Naive B cell (primary cell): ENCODE data around the gene CTXN1. TPM values are rescaled to one million over a fixed set of nuclear protein-coding genes. Genes with fewer than 3 reads are reported as not detected.
A peak's percentile ranks its signal among the peaks of the same experiment; 100 is the strongest.

Source experiments
- ATAC-seq, 2 donors: fragments of 150-1000 bp; cut with Tn5 transposase; 2 replicates each; pipeline ENCODE4 v1.10.0; 2021; ENCODE audit warnings: low read depth in 2 of 2, mild to moderate bottlenecking in 2 of 2, moderate library complexity in 2 of 2
- DNase-seq: peaks from one replicate; pipeline ENCODE4 v3.0.0; 2022
- H3K27ac Mint-ChIP-seq, 6 donors: one replicate each; pipeline ENCODE4 v1.8.0; 2020 to 2022; ENCODE audit warnings: mild to moderate bottlenecking in 6 of 6, mixed read lengths in 6 of 6, moderate library complexity in 5 of 6, inconsistent platforms in 2 of 6
- H3K27me3 Mint-ChIP-seq, 3 donors: one replicate each; pipeline ENCODE4 v1.8.0; 2021 to 2022; ENCODE audit warnings: mixed read lengths in 3 of 3, mild to moderate bottlenecking in 1 of 3
- H3K36me3 Mint-ChIP-seq, 2 donors: one replicate each; pipeline ENCODE4 v1.8.0; 2020 to 2022; ENCODE audit warnings: mixed read lengths in 2 of 2, inconsistent platforms in 1 of 2, mild to moderate bottlenecking in 1 of 2
- H3K4me1 Mint-ChIP-seq, 3 donors: one replicate each; pipeline ENCODE4 v1.8.0; 2020 to 2022; ENCODE audit warnings: mixed read lengths in 3 of 3, inconsistent platforms in 1 of 3, mild to moderate bottlenecking in 1 of 3, moderate library complexity in 1 of 3
- H3K4me3 Mint-ChIP-seq, 8 donors: one replicate each; pipeline ENCODE4 v1.8.0; 2020 to 2022; ENCODE audit warnings: mild to moderate bottlenecking in 8 of 8, mixed read lengths in 8 of 8, moderate library complexity in 8 of 8, inconsistent platforms in 2 of 8
- H3K9me3 Mint-ChIP-seq, 7 donors: one replicate each; pipeline ENCODE4 v1.8.0; 2020 to 2022; ENCODE audit warnings: mixed read lengths in 7 of 7, mild to moderate bottlenecking in 5 of 7, inconsistent platforms in 2 of 7, moderate library complexity in 1 of 7
- polyA plus RNA-seq, 6 donors: library from polyadenylated mRNA; unstranded; fragments of 300-500 nt; fragmentation: Illumina TruSeq; gene quantifications; one replicate each; pipeline ENCODE4 v1.2.3, GENCODE V29; 2021; ENCODE audit warnings: low read depth in 6 of 6

Gene CTXN1
- polyA plus RNA-seq, 6 donors from 2014 or later: not detected

DNA sequence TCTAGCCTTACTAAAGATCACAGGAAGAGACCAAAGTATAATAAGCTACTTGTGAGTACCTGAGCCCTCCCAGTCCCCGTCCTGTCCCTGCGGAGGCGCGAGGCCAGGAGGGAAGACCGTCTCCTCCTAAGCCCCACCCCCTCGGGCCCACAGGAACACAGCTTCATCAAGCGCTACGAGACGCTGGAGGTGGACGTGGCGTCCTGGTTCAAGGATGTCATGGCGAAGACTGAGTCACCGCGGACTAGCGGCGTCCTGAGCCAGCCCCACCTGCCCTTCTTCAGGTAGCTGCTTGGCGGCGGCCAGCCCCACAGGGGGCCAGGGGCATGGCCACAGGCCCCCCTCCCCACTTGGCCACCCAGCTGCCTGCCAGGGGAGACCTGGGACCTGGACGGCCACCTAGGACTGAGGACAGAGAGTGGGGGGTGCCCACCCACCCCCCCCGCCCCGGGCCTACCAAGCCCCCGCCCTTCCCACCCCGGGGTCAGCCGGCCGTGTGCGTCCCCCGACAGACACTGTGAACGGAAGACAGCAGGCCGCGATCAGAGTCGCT lies 13.7 kb downstream of the CTXN1 start:
- no peaks in the 10 kb centered on the region for H3K9me3 Mint-ChIP-seq
- ATAC-seq (no peak), DNase-seq (no peak)
- peaks cover 11 to 22% (median 16%) of the 10 kb centered on the region in 3 donors for H3K4me1 Mint-ChIP-seq
- peaks cover 0 to 23% (median 12%) of the 10 kb centered on the region in 3 donors for H3K27me3 Mint-ChIP-seq
- H3K36me3 Mint-ChIP-seq: peaks cover 0 to 28% of the 10 kb centered on the region in 2 donors
- H3K4me3 Mint-ChIP-seq: no peak overlapping the region
- no peak overlapping the region for H3K27ac Mint-ChIP-seq

DNA sequence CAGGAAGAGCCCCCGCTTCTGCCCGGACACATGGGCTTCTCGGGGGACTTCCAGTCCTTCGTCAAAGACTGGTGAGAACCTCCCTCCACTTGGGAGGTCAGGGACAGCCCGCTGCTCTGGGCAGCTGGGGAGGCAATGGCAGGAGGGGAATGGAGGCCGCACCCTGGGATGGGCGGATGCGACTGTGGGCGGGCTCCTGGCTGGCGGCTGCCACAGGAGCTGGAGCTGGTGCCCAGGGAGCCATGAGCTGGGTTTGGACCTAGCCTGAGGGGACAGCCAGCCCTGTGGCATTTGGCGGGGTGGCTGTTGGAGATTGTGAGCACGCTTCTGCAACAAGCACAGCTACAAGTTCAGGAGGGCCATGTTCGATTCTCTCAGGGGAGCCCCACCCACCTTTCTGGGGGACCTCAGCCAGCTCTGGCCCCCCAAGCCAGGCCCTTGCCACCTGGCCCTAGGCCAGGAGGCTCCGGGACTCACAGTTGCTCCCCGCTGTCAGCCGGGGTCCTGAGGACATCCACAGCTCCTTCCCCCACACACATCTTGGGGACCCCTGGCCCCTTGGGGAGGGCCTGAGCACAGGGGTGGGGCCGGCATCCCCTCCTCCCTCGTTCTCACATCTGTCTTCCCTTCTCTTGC lies 14.3 kb downstream of the CTXN1 start:
- H3K27ac Mint-ChIP-seq: peak overlapping the region in 1 of 6 donors; percentile 70
- no peak overlapping the region for H3K4me3 Mint-ChIP-seq
- no peaks in the 10 kb centered on the region for H3K9me3 Mint-ChIP-seq
- DNase-seq (no peak), ATAC-seq (no peak)
- peaks cover 0 to 28% of the 10 kb centered on the region in 2 donors for H3K36me3 Mint-ChIP-seq
- peaks cover 10 to 20% (median 19%) of the 10 kb centered on the region in 3 donors for H3K4me1 Mint-ChIP-seq
- peaks cover 0 to 19% (median 8%) of the 10 kb centered on the region in 3 donors for H3K27me3 Mint-ChIP-seq

DNA sequence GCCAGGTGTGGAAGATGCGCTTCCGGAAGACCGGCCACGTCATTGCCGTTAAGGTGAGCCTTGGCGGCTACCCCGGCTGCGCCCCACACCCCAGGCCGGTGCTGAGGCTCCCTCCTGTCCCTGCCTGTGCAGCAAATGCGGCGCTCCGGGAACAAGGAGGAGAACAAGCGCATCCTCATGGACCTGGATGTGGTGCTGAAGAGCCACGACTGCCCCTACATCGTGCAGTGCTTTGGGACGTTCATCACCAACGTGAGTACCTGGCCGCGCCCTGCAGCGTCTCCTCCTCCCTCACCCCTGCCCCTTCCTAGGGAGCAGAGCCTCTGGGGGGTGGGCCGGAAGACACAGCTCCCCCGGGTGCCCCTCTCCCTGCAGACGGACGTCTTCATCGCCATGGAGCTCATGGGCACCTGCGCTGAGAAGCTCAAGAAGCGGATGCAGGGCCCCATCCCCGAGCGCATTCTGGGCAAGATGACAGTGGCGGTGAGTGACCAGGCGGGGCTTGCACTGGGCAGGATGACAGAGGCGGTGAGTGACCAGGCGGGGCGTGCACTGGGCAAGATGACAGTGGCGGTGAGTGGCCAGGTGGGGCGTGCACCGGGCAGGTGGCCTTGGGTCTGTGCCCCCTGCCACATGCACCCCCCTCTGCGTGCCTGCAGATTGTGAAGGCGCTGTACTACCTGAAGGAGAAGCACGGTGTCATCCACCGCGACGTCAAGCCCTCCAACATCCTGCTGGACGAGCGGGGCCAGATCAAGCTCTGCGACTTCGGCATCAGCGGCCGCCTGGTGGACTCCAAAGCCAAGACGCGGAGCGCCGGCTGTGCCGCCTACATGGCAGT lies 15.4 kb downstream of the CTXN1 start:
- H3K9me3 Mint-ChIP-seq: no peaks in the 10 kb centered on the region
- peaks cover 16 to 22% (median 22%) of the 10 kb centered on the region in 3 donors for H3K4me1 Mint-ChIP-seq
- DNase-seq (no peak), ATAC-seq (no peak)
- H3K36me3 Mint-ChIP-seq: peaks cover 0 to 32% of the 10 kb centered on the region in 2 donors
- H3K4me3 Mint-ChIP-seq: no peak overlapping the region
- peak overlapping the region in 1 of 6 donors; percentile 63 for H3K27ac Mint-ChIP-seq
- peaks cover 0 to 13% (median 4%) of the 10 kb centered on the region in 3 donors for H3K27me3 Mint-ChIP-seq

DNA sequence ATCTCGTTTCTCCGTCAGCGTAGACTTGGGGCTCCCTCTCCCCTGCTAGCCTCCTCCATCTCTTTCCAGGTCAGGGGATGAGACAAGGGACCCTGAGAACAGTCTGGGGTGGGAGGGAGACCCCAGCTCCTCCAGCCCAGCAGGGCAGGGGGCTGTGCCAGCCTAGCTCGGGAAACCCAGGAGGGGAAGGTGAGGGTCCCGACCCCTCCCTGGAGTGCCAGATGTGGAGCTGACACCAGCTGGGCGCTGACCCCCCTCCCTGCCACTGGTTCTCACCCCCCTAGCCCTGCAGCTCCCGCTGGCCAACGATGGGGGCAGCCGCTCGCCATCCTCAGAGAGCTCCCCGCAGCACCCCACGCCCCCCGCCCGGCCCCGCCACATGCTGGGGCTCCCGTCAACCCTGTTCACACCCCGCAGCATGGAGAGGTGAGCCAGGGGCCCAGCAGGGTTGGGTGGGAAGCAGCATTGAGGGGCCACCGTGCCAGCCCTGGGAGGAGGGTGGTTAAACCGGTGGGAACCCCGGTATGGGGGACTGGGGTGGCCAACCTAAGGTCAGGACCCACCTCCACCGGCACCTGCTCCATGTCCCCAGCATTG lies 16.4 kb downstream of the CTXN1 start:
- no peaks in the 10 kb centered on the region for H3K9me3 Mint-ChIP-seq
- H3K4me1 Mint-ChIP-seq: peaks cover 20 to 32% (median 29%) of the 10 kb centered on the region in 3 donors
- H3K27me3 Mint-ChIP-seq: peaks cover 0 to 3% (median 0%) of the 10 kb centered on the region in 3 donors
- H3K36me3 Mint-ChIP-seq: peaks cover 0 to 37% of the 10 kb centered on the region in 2 donors
- no peak for ATAC-seq
- no peak for DNase-seq
- no peak overlapping the region for H3K27ac Mint-ChIP-seq
- no peak overlapping the region for H3K4me3 Mint-ChIP-seq

DNA sequence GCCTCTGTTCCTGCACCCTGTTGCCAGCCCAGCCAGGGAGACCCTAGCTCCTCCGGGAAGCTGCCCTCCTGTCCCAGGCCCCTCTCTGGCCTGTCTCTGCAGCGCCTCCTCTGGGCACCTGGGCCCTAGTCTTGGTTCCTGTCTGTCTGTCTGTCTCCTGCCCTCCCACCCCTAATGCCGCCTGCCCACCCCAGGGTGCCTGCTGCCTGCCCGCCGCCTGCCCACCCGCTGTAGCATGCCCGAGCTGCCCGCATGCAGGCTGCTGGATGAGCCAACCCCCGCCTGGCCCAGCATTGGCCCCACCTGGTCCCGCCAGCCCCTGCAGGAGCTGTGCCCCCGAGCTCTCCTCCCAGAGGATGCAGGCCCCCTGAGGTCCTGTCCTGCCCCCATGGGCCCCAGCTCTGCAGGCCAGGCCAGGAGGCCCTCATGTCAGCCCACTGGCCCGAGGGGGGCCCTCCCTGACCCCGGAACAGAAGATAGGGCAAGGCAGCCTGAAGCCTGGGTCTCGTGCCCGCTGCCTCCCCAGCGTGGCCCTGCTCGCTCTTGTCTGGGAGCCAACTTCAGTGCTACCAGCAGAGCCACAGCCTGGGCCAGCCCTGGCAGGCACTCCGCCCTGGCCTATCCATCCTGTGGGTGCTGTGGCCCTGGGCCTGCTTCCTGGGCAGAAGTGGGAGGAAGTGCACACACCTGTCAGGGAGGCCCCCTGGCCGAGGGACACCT lies 17.0 kb downstream of the CTXN1 start:
- peaks cover 0 to 37% of the 10 kb centered on the region in 2 donors for H3K36me3 Mint-ChIP-seq

DNA sequence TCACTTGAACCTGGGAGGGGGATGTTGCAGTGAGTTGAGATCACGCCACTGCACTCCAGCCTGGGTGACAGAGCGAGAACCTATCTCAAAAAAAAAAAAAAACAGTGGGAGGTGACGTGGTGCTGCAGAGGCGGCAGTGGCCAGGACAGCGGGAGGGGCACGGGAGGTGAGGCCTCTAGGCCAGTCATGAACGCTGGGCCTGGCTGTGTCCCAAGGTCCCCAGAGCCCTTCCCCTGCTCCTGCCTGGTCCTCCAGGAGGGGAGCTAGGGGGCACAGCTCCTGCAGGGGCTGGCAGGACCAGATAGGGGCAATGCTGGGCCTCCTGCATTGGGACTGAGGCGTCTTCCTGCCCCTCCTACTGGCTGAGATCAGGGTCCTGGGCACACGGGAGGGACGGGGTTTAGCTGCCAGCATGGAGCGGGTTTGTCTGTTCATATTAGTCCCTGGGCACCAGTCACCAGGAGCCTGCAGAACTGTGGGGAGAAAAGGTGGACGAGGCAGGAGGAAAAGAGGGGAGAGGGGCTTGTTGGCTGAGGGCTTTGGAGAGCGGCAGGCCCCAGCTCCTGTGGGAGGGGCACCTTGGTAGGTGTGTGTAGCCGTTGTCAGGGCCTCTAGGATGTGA lies 17.7 kb downstream of the CTXN1 start:
- no peak for ATAC-seq
- Mint-ChIP-seq H3K9me3 (no peaks in the 10 kb centered on the region), H3K27me3 (no peaks in the 10 kb centered on the region), H3K27ac (peak overlapping the region in 1 of 6 donors; percentile 73), H3K4me3 (peak overlapping the region in 1 of 8 donors; percentile 57), H3K4me1 (peaks cover 27 to 40% (median 35%) of the 10 kb centered on the region in 3 donors), H3K36me3 (peaks cover 0 to 36% of the 10 kb centered on the region in 2 donors)
- DNase-seq: no peak

More for the DNA sequence above, 17.0 kb downstream of the CTXN1 start:
- Mint-ChIP-seq H3K4me1 (peaks cover 24 to 35% (median 32%) of the 10 kb centered on the region in 3 donors), H3K27me3 (no peaks in the 10 kb centered on the region), H3K4me3 (no peak overlapping the region), H3K27ac (no peak overlapping the region), H3K9me3 (no peaks in the 10 kb centered on the region)
- ATAC-seq: no peak
- DNase-seq: no peak

DNA sequence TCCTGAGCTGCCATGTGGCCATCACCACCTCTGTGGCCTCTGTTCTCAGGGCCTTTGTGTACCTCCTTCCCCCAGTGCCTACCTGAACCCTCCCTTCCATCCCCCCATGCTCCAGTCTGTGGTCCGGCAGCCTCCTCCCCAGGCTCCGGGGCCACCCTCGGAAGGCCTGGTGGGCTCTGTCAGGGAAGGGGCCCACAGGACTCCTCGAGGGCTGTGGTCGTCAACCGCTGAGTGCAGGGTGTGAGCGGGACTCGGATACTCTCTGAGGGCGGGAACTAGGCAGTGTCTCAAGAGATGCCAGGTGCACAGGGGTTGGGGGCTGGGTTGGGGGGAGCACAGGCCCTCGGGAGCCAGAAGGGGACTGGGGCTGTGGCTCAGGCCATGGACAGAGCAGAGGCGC lies 18.4 kb downstream of the CTXN1 start:
- H3K36me3 Mint-ChIP-seq: peaks cover 0 to 29% of the 10 kb centered on the region in 2 donors
- peak overlapping the region in 1 of 6 donors; percentile 70 for H3K27ac Mint-ChIP-seq
- peaks cover 31 to 42% (median 42%) of the 10 kb centered on the region in 3 donors for H3K4me1 Mint-ChIP-seq
- no peaks in the 10 kb centered on the region for H3K27me3 Mint-ChIP-seq
- ATAC-seq: no peak
- no peaks in the 10 kb centered on the region for H3K9me3 Mint-ChIP-seq
- H3K4me3 Mint-ChIP-seq: peak overlapping the region in 3 of 8 donors; percentile 12 to 57 (median 15)
- no peak for DNase-seq

DNA sequence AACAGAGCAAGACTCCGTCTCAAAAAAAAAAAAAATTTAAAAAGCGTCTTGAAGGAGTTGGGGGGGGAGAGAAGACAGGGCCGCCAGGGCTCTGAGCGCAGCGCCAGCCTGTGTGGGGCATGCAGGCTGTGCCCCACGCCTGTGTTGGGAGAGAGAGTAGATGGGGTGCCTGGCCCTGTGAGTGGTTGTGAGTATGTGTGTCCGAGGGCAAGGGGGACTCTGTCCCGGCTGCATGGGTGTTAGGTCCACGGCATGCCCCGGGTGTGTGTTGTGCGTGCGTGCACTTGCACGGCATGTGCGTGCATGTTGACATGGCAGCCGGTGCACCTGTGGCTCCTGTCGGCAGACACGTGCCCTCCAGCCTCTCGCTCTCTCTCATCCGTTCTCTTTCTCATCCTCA lies 18.8 kb downstream of the CTXN1 start:
- peak overlapping the region in 1 of 8 donors; percentile 35 for H3K4me3 Mint-ChIP-seq
- peak overlapping the region in 2 of 6 donors; percentile 68 to 70 for H3K27ac Mint-ChIP-seq

DNA sequence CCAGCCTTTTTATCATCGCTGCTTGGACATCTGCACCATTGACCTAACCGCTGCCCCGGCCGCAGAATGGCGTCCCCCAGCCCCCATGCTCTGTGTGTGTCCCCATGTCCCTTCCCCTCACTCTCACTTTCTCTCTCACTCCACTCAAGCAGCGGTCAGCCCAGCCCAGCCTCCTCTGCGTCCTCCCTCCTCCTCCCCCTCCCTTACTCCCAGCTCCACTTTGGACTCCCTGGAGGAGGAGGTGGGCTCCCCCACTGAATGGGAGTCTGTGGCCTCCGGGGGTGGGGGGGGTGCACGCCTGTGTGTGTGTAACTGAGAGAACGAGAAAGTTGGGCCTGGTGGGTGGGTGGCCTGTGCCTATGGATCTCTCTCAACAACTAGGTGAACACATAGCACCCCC lies 20.1 kb downstream of the CTXN1 start:
- ATAC-seq: no peak
- peaks cover 37 to 44% (median 43%) of the 10 kb centered on the region in 3 donors for H3K4me1 Mint-ChIP-seq
- no peak for DNase-seq
- H3K27me3 Mint-ChIP-seq: no peaks in the 10 kb centered on the region
- peak overlapping the region; percentile 37 to 91 (median 84) for H3K4me3 Mint-ChIP-seq
- H3K9me3 Mint-ChIP-seq: no peaks in the 10 kb centered on the region
- H3K27ac Mint-ChIP-seq: peak overlapping the region in 5 of 6 donors; percentile 4 to 97 (median 78)
- peaks cover 0 to 15% of the 10 kb centered on the region in 2 donors for H3K36me3 Mint-ChIP-seq

More for the DNA sequence above, 18.8 kb downstream of the CTXN1 start:
- H3K9me3 Mint-ChIP-seq: no peaks in the 10 kb centered on the region
- H3K27me3 Mint-ChIP-seq: no peaks in the 10 kb centered on the region
- peaks cover 33 to 44% (median 43%) of the 10 kb centered on the region in 3 donors for H3K4me1 Mint-ChIP-seq
- no peak for DNase-seq
- ATAC-seq: no peak
- H3K36me3 Mint-ChIP-seq: peaks cover 0 to 25% of the 10 kb centered on the region in 2 donors

DNA sequence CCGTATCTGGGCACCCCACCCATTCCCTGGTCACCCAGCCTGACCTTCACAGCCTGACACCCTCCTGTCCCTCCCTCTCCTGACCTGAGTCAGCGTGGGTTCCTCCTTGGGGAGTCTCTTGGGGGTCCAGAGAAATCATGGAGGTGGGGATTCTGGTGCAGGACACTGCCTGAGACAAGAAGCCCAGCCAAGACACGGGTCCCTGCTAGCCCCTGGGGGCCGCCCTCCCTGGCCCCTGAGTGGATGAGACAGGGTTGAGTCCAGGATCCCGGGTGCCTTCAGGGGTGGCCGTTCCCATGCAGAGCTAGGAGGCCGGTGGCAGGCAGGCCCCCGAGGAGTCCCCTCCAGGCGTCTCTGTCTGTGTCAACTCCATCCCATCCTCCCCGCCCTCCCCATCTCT lies 20.7 kb downstream of the CTXN1 start:
- ATAC-seq (no peak), DNase-seq (no peak)
- peak overlapping the region; percentile 82 to 94 (median 90) for H3K4me3 Mint-ChIP-seq
- H3K27ac Mint-ChIP-seq: peak overlapping the region in 5 of 6 donors; percentile 94 to 99 (median 95)
- no peaks in the 10 kb centered on the region for H3K9me3 Mint-ChIP-seq
- H3K36me3 Mint-ChIP-seq: peaks cover 0 to 9% of the 10 kb centered on the region in 2 donors
- H3K4me1 Mint-ChIP-seq: peaks cover 37 to 44% (median 43%) of the 10 kb centered on the region in 3 donors
- peaks cover 0 to 5% (median 0%) of the 10 kb centered on the region in 3 donors for H3K27me3 Mint-ChIP-seq

DNA sequence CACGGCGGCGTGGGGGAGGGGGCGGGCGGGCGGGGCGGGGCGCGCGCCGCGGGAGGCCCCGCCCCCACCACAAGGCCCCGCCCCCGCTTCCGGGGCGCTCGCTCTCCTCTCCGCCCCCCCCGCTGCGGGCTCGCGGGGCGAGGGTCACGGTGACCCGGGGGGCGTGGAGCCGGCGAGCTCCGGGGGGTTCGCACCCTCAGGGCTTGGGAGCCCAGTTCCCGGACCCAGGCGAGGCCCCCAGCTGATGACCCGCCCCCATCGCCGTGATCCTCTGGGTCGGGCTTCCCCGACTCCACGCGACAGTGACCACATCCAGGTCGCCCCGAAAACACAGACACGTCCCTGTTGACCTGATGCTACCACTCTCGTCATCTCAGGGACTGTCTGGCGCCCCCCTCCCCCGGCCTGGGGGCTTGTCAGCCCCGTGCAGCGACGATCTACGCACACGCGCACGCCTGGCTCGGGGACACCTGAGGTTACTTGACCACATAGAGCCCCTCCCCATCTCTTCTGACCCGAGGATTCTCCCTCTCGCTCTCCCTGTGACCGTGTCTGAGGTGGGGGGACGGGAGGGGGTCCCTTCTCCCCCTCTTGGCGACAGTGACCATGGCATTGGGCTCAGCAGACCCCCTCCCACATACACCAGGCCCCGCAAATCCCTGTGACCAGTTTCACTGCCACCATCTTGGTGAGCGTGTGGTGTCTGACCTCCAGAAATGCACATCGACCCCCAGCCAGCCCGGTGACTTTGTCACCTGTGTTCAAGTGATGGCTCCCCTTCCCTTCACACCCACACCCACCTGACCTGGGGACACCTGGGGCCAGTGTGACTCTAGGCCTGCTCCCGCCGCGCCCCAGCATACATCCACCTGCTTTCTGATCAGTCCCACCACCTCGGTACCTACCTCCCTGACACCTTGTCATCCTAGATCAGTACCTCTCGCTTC lies 21.6 kb downstream of the CTXN1 start:
- Mint-ChIP-seq H3K9me3 (no peaks in the 10 kb centered on the region), H3K27ac (peak overlapping the region; percentile 94 to 99 (median 94)), H3K36me3 (peaks cover 0 to 8% of the 10 kb centered on the region in 2 donors), H3K4me3 (peak overlapping the region; percentile 85 to 95 (median 90)), H3K27me3 (peaks cover 0 to 5% (median 0%) of the 10 kb centered on the region in 3 donors), H3K4me1 (peaks cover 37 to 44% (median 43%) of the 10 kb centered on the region in 3 donors)
- ATAC-seq: peak; percentile 63 to 74
- peak; percentile 76 for DNase-seq
